Choroid plexus epithelial cell (primary cell): ENCODE results near the gene ENDOV.

Experiments used
- DNase-seq: peaks from one replicate; pipeline ENCODE4 v3.0.0-alpha.2; 2010; ENCODE audit warnings: low read depth
- H3K4me3 ChIP-seq: 2 replicates; pipeline ENCODE4 v1.5.1; 2011; ENCODE audit warnings: low read depth, mild to moderate bottlenecking, control low read depth, low read length, moderate library complexity
- CTCF ChIP-seq: conservative IDR thresholded peaks from 2 replicates; pipeline ENCODE4 v1.5.1; 2011; ENCODE audit warnings: low read depth, mild to moderate bottlenecking, control low read depth, inconsistent platforms, low read length, moderate library complexity

The ENDOV gene

GRCh38 chr17:80473701-80474100 lies 58.7 kb downstream of the ENDOV start:
- H3K4me3 ChIP-seq, result no peak overlapping the region
- no peak for DNase-seq
- no peak for TF ChIP-seq CTCF

- no peak overlapping the region for H3K4me3 ChIP-seq
- peak; percentile 29 for TF ChIP-seq CTCF
- DNase-seq, result peak; percentile 48
Observed at GRCh38 chr17:80474231-80474960, 59.4 kb downstream of the ENDOV start.

GRCh38 chr17:80474961-80475909 lies 60.3 kb downstream of the ENDOV start:
- no peak overlapping the region for H3K4me3 ChIP-seq
- no peak for DNase-seq
- no peak for TF ChIP-seq CTCF

- no peak for TF ChIP-seq CTCF
- peak; percentile 18 for DNase-seq
- no peak within 1 kb of the TSS for H3K4me3 ChIP-seq
Observed at GRCh38 chr17:80475910-80476876, 61.2 kb downstream of the ENDOV start, which contains the start of gene NPTX1. TSS of gene NPTX1 (minus strand) at chr17:80476607. CDS start at chr17:80476446, 161 bp downstream.

- DNase-seq, result no peak
- no peak for TF ChIP-seq CTCF
- H3K4me3 ChIP-seq, result no peak overlapping the region
Observed at GRCh38 chr17:80476877-80477646, 62.1 kb downstream of the ENDOV start.
